Measurements from ENCODE around the gene SLC38A10. TPM values are rescaled to one million over a fixed set of nuclear protein-coding genes. Genes with fewer than 3 reads are reported as not detected.

The SLC38A10 gene
- total and polyA plus RNA-seq, 2 donors from 2014 or later = 72.7 to 89.7 TPM

GRCh38 chr17:81330884-81331245, 35.8 kb upstream of the SLC38A10 start:
- Histone ChIP-seq H3K27ac (ENCODE audit: low read depth in 2 of 2, low read length in 2 of 2) (no peak overlapping the region), H3K9ac (ENCODE audit: low read length in 3 of 3) (no peak overlapping the region), H3K4me3 (ENCODE audit: low read length in 3 of 3) (no peak overlapping the region), H3K9me3 (ENCODE audit: control insufficient read depth in 2 of 3, insufficient read depth in 1 of 3, low read length in 3 of 3) (no peaks in the 10 kb centered on the region), H3K4me1 (ENCODE audit: control insufficient read depth in 2 of 3, insufficient read depth in 2 of 3, low read depth in 1 of 3, low read length in 3 of 3) (peaks cover 0 to 20% (median 5%) of the 10 kb centered on the region in 3 donors), H3K36me3 (ENCODE audit: control insufficient read depth in 2 of 3, insufficient read depth in 3 of 3, low read length in 3 of 3) (no peaks in the 10 kb centered on the region), H3K27me3 (ENCODE audit: control insufficient read depth, insufficient read depth, low read length) (no peaks in the 10 kb centered on the region)
- intact Hi-C loops (cut with DNase I) = no loop called here
- no peak for TF ChIP-seq CTCF (IDR thresholded peaks at IDR 0.05; ENCODE audit: borderline replicate concordance, extremely low read depth, insufficient read depth)
- no peak for FAIRE-seq
- DNase-seq = no peak

- Histone ChIP-seq H3K36me3 (ENCODE audit: control insufficient read depth in 2 of 3, insufficient read depth in 3 of 3, low read length in 3 of 3) (no peaks in the 10 kb centered on the region), H3K4me1 (ENCODE audit: control insufficient read depth in 2 of 3, insufficient read depth in 2 of 3, low read depth in 1 of 3, low read length in 3 of 3) (peaks cover 0 to 18% (median 5%) of the 10 kb centered on the region in 3 donors), H3K4me3 (ENCODE audit: low read length in 3 of 3) (peak overlapping the region in 1 of 3 donors; percentile 35), H3K9ac (ENCODE audit: low read length in 3 of 3) (no peak overlapping the region), H3K27ac (ENCODE audit: low read depth in 2 of 2, low read length in 2 of 2) (peak overlapping the region; percentile 23 to 41), H3K27me3 (ENCODE audit: control insufficient read depth, insufficient read depth, low read length) (no peaks in the 10 kb centered on the region), H3K9me3 (ENCODE audit: control insufficient read depth in 2 of 3, insufficient read depth in 1 of 3, low read length in 3 of 3) (no peaks in the 10 kb centered on the region)
- no peak for TF ChIP-seq CTCF (IDR thresholded peaks at IDR 0.05; ENCODE audit: borderline replicate concordance, extremely low read depth, insufficient read depth)
- FAIRE-seq (no peak), DNase-seq (peak in 3 of 5 donors; percentile 40 to 76 (median 57))
- intact Hi-C loops (cut with DNase I) = no loop called here
These were observed 35.1 kb upstream of the SLC38A10 start for GRCh38 chr17:81329927-81330883.

- no peak for TF ChIP-seq CTCF (IDR thresholded peaks at IDR 0.05; ENCODE audit: borderline replicate concordance, extremely low read depth, insufficient read depth)
- H3K36me3 ChIP-seq (ENCODE audit: control insufficient read depth in 2 of 3, insufficient read depth in 3 of 3, low read length in 3 of 3) = no peaks in the 10 kb centered on the region
- DNase-seq (peak; percentile 84 to 97 (median 87)), FAIRE-seq (no peak)
- intact Hi-C loops (cut with DNase I) = no loop called here
- H3K27me3 ChIP-seq (ENCODE audit: control insufficient read depth, insufficient read depth, low read length) = no peaks in the 10 kb centered on the region
- H3K27ac ChIP-seq (ENCODE audit: low read depth in 2 of 2, low read length in 2 of 2) = peak overlapping the region; percentile 23 to 51
- peaks cover 0 to 18% (median 5%) of the 10 kb centered on the region in 3 donors for H3K4me1 ChIP-seq (ENCODE audit: control insufficient read depth in 2 of 3, insufficient read depth in 2 of 3, low read depth in 1 of 3, low read length in 3 of 3)
- no peak overlapping the region for H3K9ac ChIP-seq (ENCODE audit: low read length in 3 of 3)
- H3K4me3 ChIP-seq (ENCODE audit: low read length in 3 of 3) = peak overlapping the region in 1 of 3 donors; percentile 35
- H3K9me3 ChIP-seq (ENCODE audit: control insufficient read depth in 2 of 3, insufficient read depth in 1 of 3, low read length in 3 of 3) = no peaks in the 10 kb centered on the region
These were observed 34.1 kb upstream of the SLC38A10 start for GRCh38 chr17:81328978-81329926.

Data from kidney (tissue), 14 donors.